ENCODE data around the gene FADS3. TPM values are rescaled to one million over a fixed set of nuclear protein-coding genes. Genes with fewer than 3 reads are reported as not detected.
A peak's percentile ranks its signal among the peaks of the same experiment; 100 is the strongest.

The FADS3 gene
- total RNA-seq, 3 donors from 2014 or later (not counting 1 experiment from before 2014, with no cell fraction given) = 10.8 to 17.8 (median 11.5) TPM

DNA sequence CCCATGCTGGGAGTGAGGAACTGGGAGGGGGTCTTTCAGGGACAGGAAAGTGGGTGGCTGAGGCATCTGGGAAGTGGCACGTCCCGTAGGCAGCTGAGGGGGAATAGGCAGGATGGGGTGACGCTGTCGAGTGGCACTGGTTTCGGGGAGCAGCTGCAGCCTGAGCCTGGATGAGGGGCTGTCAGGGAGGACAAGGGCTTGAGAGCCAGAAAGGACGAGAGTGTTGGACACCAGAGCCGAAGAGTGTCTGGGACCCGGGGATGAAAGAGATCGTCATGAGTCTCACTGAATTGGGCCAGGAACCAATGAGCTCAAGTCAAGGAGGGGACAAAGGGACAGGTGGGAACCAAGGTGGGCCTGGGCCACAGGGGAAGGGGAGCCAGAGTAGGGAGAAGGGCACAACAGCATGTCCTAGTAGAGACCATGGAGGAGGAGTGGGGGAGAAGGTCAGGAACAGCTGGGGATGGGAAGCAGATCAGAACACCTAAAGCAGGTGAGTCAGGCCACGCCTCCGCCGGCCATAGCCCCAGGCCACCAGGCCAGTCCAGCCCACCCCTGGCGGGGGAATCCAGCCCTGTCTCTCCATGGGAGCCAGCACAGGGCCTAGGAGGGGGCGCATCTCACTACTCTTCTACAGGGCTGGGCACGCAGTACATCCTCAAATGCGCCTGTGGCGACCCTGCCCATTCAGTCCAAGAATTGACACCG is 21.8 kb upstream of the FADS3 start:
- Mint-ChIP-seq H3K27ac (peak overlapping the region in 1 of 2 donors; percentile 27), H3K9me3 (no peaks in the 10 kb centered on the region), H3K4me1 (peaks cover 3 to 13% of the 10 kb centered on the region in 2 donors), H3K36me3 (no peaks in the 10 kb centered on the region), H3K27me3 (ENCODE audit: low read depth in 2 of 2) (peaks cover 11 to 34% of the 10 kb centered on the region in 2 donors), H3K4me3 (no peak overlapping the region)
- peaks cover 11% of the 10 kb centered on the region for H3K4me1 ChIP-seq (ENCODE audit: control insufficient read depth, insufficient read depth, low read length)
- no peaks in the 10 kb centered on the region for H3K9me3 ChIP-seq (ENCODE audit: control insufficient read depth, insufficient read depth, low read length)
- peaks cover 11% of the 10 kb centered on the region for H3K27me3 ChIP-seq (ENCODE audit: control insufficient read depth, insufficient read depth, low read length)
- no peak overlapping the region for H3K4me3 ChIP-seq (ENCODE audit: low read length)
- H3K27ac ChIP-seq (ENCODE audit: low read length) = no peak overlapping the region
- intact Hi-C loops (cut with micrococcal nuclease) = no loop called here
- no peaks in the 10 kb centered on the region for H3K36me3 ChIP-seq (ENCODE audit: control insufficient read depth, insufficient read depth, low read length)
- no peak for DNase-seq
- no peak for ATAC-seq
- WGBS (ENCODE audit: insufficient coverage) = 88% methylated on average over 18 of the region's 18 CpGs
- TF ChIP-seq CTCF (IDR thresholded peaks at IDR 0.05) = no peak

DNA sequence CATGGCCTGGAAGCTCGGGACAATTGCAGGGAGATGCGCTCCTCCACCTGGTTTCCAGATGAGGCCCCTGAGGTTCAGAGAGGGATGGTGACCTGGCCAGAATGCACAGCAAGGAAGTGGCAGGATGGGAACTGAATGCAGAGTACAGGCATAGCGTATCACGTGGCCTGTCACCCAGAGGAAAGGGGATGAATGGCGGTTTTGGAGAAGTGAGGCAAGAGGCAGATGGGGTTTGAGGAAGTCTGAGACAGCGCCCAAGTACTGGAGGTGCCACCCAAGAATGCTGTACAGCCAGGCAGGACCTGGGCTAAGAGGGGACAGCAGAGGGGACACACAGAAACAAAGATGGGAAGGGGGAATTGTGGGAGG is 21.2 kb upstream of the FADS3 start:
- intact Hi-C loops (cut with micrococcal nuclease) = no loop called here
- H3K27ac Mint-ChIP-seq = peak overlapping the region in 1 of 2 donors; percentile 27
- no peaks in the 10 kb centered on the region for H3K9me3 Mint-ChIP-seq
- H3K27me3 Mint-ChIP-seq (ENCODE audit: low read depth in 2 of 2) = peaks cover 7 to 27% of the 10 kb centered on the region in 2 donors
- Histone ChIP-seq H3K4me1 (ENCODE audit: control insufficient read depth, insufficient read depth, low read length) (peaks cover 7% of the 10 kb centered on the region), H3K27ac (ENCODE audit: low read length) (no peak overlapping the region), H3K4me3 (ENCODE audit: low read length) (no peak overlapping the region), H3K9me3 (ENCODE audit: control insufficient read depth, insufficient read depth, low read length) (no peaks in the 10 kb centered on the region), H3K27me3 (ENCODE audit: control insufficient read depth, insufficient read depth, low read length) (peaks cover 5% of the 10 kb centered on the region), H3K36me3 (ENCODE audit: control insufficient read depth, insufficient read depth, low read length) (no peaks in the 10 kb centered on the region)
- H3K36me3 Mint-ChIP-seq = no peaks in the 10 kb centered on the region
- peaks cover 0 to 6% of the 10 kb centered on the region in 2 donors for H3K4me1 Mint-ChIP-seq
- no peak for DNase-seq
- no peak for TF ChIP-seq CTCF (IDR thresholded peaks at IDR 0.05)
- WGBS (ENCODE audit: insufficient coverage) = 47% methylated on average over 6 of the region's 6 CpGs
- no peak overlapping the region for H3K4me3 Mint-ChIP-seq
- peak in 1 of 3 donors; percentile 52 for ATAC-seq

- 73% methylated on average over 17 of the region's 17 CpGs for WGBS (ENCODE audit: insufficient coverage)
Measured at GRCh38 chr11:61911701-61912529, 20.6 kb upstream of the FADS3 start.

More at GRCh38 chr11:61911701-61912529, 20.6 kb upstream of the FADS3 start:
- ATAC-seq (no peak), DNase-seq (no peak)
- Mint-ChIP-seq H3K4me3 (no peak overlapping the region), H3K27ac (no peak overlapping the region), H3K36me3 (no peaks in the 10 kb centered on the region), H3K9me3 (no peaks in the 10 kb centered on the region), H3K4me1 (peaks cover 0 to 6% of the 10 kb centered on the region in 2 donors), H3K27me3 (ENCODE audit: low read depth in 2 of 2) (peaks cover 7 to 27% of the 10 kb centered on the region in 2 donors)
- H3K27me3 ChIP-seq (ENCODE audit: control insufficient read depth, insufficient read depth, low read length) = peaks cover 5% of the 10 kb centered on the region
- intact Hi-C loops (cut with micrococcal nuclease) = no loop called here
- no peak overlapping the region for H3K27ac ChIP-seq (ENCODE audit: low read length)
- no peaks in the 10 kb centered on the region for H3K36me3 ChIP-seq (ENCODE audit: control insufficient read depth, insufficient read depth, low read length)
- H3K4me3 ChIP-seq (ENCODE audit: low read length) = no peak overlapping the region
- TF ChIP-seq CTCF (IDR thresholded peaks at IDR 0.05) = no peak
- peaks cover 6% of the 10 kb centered on the region for H3K4me1 ChIP-seq (ENCODE audit: control insufficient read depth, insufficient read depth, low read length)
- H3K9me3 ChIP-seq (ENCODE audit: control insufficient read depth, insufficient read depth, low read length) = no peaks in the 10 kb centered on the region
